Activated T-cell treated with anti-CD3 and anti-CD28 coated beads for 48 hours (primary cell): ENCODE measurements around the gene NPAS4.
A peak's percentile ranks its signal among the peaks of the same experiment; 100 is the strongest.
"Not testable (repeated sequence)": the region's sequence is repeated elsewhere in the genome, so short reads cannot be mapped to it uniquely, and the experiment has no call there.

Experiments used
- DNase-seq: peaks from one replicate; pipeline ENCODE4 v3.0.0-alpha.2; 2020; ENCODE audit warnings: low read depth

The NPAS4 gene

GRCh38 chr11:66418168-66418985 lies 2.5 kb upstream of the NPAS4 start:
- DNase-seq = peak; percentile 74

GRCh38 chr11:66418986-66419308 lies 1.9 kb upstream of the NPAS4 start:
- no peak for DNase-seq

GRCh38 chr11:66419825-66420224 lies 1.0 kb upstream of the NPAS4 start:
- no peak for DNase-seq

GRCh38 chr11:66421492-66422205 lies 814 bp downstream of the NPAS4 start:
- DNase-seq = peak; percentile 81

- DNase-seq = no peak
These were observed 5.5 kb downstream of the NPAS4 start for GRCh38 chr11:66426314-66426713.

- DNase-seq = no peak
These were observed 8.1 kb downstream of the NPAS4 start for GRCh38 chr11:66428933-66429332.

- DNase-seq = peak; percentile 70
These were observed 9.3 kb downstream of the NPAS4 start for GRCh38 chr11:66429983-66430602.

- not testable (repeated sequence) for DNase-seq
These were observed 10.5 kb downstream of the NPAS4 start for GRCh38 chr11:66431287-66431686.

- DNase-seq = not testable (repeated sequence)
These were observed 11.1 kb downstream of the NPAS4 start for GRCh38 chr11:66431871-66432329.

GRCh38 chr11:66432597-66432996 lies 11.8 kb downstream of the NPAS4 start:
- no peak for DNase-seq

GRCh38 chr11:66437979-66438503 lies 17.2 kb downstream of the NPAS4 start:
- DNase-seq = no peak

- peak; percentile 83 for DNase-seq
These were observed 17.9 kb downstream of the NPAS4 start, which contains the start of gene MRPL11 for GRCh38 chr11:66438504-66439466. MRPL11 (minus strand) TSS chr11:66438848; CDS start chr11:66438754, 94 bp downstream.

GRCh38 chr11:66440101-66440939 lies 19.5 kb downstream of the NPAS4 start:
- not testable (repeated sequence) for DNase-seq

GRCh38 chr11:66440940-66441282 lies 20.1 kb downstream of the NPAS4 start:
- DNase-seq = not testable (repeated sequence)

GRCh38 chr11:66443602-66444001 lies 22.8 kb downstream of the NPAS4 start:
- DNase-seq = no peak

GRCh38 chr11:66447012-66447411 lies 26.2 kb downstream of the NPAS4 start:
- no peak for DNase-seq

GRCh38 chr11:66448523-66448922 lies 27.7 kb downstream of the NPAS4 start:
- no peak for DNase-seq

- DNase-seq = no peak
These were observed 29.7 kb downstream of the NPAS4 start for GRCh38 chr11:66450560-66450959.

GRCh38 chr11:66451663-66452062 lies 30.8 kb downstream of the NPAS4 start:
- DNase-seq = no peak

GRCh38 chr11:66454247-66454646 lies 33.4 kb downstream of the NPAS4 start:
- DNase-seq = no peak

GRCh38 chr11:66454828-66455227 lies 34.0 kb downstream of the NPAS4 start:
- no peak for DNase-seq
